Measurements from ENCODE around the gene NTSR1.

DNA sequence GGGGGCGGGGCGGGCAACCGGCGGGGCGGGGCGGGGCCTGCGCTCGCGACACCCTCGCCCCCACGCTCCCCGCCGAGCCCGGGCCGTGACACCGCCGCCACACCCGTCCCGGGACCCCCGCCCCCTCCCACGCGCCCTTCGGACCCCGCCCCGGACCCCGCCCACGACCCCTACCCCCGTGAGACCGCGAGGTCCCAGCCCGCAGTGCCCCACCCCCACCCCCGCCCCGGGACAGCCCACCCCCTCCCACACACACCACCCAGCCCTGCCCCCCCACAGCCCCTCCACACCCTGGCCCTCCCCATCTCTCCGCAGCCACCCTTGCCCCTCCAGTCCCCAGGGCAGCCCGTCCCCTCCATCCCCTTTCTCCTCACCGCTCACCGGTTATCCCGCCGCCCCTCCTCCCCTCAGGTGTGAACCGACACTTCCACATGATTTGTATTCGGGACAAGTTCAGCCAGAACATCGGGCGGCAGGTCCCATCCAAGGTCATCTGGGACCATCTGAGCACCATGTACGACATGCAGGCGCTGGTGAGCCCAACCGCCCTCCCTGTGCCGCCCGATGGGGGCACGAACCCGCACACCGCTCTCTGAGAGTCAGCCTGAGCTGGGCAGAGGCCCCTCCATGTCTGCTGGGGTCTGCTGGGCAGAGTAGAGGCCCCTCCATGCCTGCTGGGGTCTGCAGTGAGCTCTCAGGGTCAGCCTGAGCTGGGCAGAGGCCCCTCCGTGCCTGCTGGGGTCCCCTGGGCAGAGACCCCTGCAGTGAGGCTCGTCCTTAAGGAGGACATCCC, 88.3 kb downstream of the NTSR1 start:
- TF ChIP-seq CTCF (IDR thresholded peaks at IDR 0.05) (no peak), ZFX (IDR thresholded peaks at IDR 0.05; ENCODE audit: borderline replicate concordance) (no peak)
